GM23338 (cell line): ENCODE results near the gene TICAM2. TPM values are rescaled to one million over a fixed set of nuclear protein-coding genes. Genes with fewer than 3 reads are reported as not detected.

Experiments used
- ATAC-seq: fragments of 200-7000 bp; cut with Tn5 transposase; 3 replicates; pipeline ENCODE4 v1.9.1; 2020
- DNase-seq: peaks from one replicate; pipeline ENCODE4 v3.0.0-alpha.2; 2015; ENCODE audit warnings: low spot score
- H2AFZ ChIP-seq: fragments of 200-600 bp; sonication (generic); 2 replicates; pipeline ENCODE4 v1.8.0; 2016; ENCODE audit warnings: antibody characterized with exemption, mild to moderate bottlenecking, moderate library complexity
- H3F3A ChIP-seq: fragments of 200-600 bp; sonication (generic); replicated peaks from 2 replicates; pipeline ENCODE4 v1.8.0; 2017; ENCODE audit warnings: antibody characterized with exemption, mixed run types, low read depth
- H3K27ac ChIP-seq: fragments of 200-600 bp; sonication (generic); 2 replicates; pipeline ENCODE4 v1.6.1; 2016; ENCODE audit warnings: low read depth
- H3K27me3 ChIP-seq: fragments of 200-600 bp; sonication (generic); 2 replicates; pipeline ENCODE4 v1.8.0; 2016; ENCODE audit warnings: mild to moderate bottlenecking, mixed run types, moderate library complexity; ENCODE audit not compliant: insufficient read depth
- H3K36me3 ChIP-seq: fragments of 200-600 bp; sonication (generic); 2 replicates; pipeline ENCODE4 v1.8.0; 2016; ENCODE audit warnings: mild to moderate bottlenecking; ENCODE audit not compliant: insufficient read depth
- H3K4me1 ChIP-seq: fragments of 200-600 bp; sonication (generic); 2 replicates; pipeline ENCODE4 v1.8.0; 2016; ENCODE audit warnings: mild to moderate bottlenecking, moderate library complexity; ENCODE audit not compliant: insufficient read depth
- H3K4me2 ChIP-seq: fragments of 200-600 bp; sonication (generic); 2 replicates; pipeline ENCODE4 v1.7.1; 2017; ENCODE audit warnings: mixed run types
- H3K4me3 ChIP-seq: fragments of 200-600 bp; sonication (generic); 2 replicates; pipeline ENCODE4 v1.6.1; 2016; ENCODE audit warnings: mixed run types
- H3K79me2 ChIP-seq: fragments of 200-600 bp; sonication (generic); replicated peaks from 2 replicates; pipeline ENCODE4 v1.8.0; 2017; ENCODE audit warnings: mild to moderate bottlenecking; ENCODE audit not compliant: insufficient read depth
- H3K9me2 ChIP-seq: fragments of 200-600 bp; sonication (generic); 2 replicates; pipeline ENCODE4 v1.8.0; 2017; ENCODE audit not compliant: insufficient read depth
- H4K20me1 ChIP-seq: fragments of 200-600 bp; sonication (generic); replicated peaks from 2 replicates; pipeline ENCODE4 v1.8.0; 2017; ENCODE audit warnings: mild to moderate bottlenecking; ENCODE audit not compliant: insufficient read depth
- H3K27ac Mint-ChIP-seq: 2 replicates; pipeline ENCODE4 v1.8.0; 2020; ENCODE audit warnings: inconsistent platforms, mild to moderate bottlenecking, moderate library complexity, mixed read lengths
- H3K27me3 Mint-ChIP-seq: 3 replicates; pipeline ENCODE4 v1.8.0; 2022; ENCODE audit warnings: low read depth, mild to moderate bottlenecking, moderate library complexity, mixed read lengths, inconsistent platforms; ENCODE audit not compliant: insufficient read depth, poor library complexity
- H3K36me3 Mint-ChIP-seq: 3 replicates; pipeline ENCODE4 v1.8.0; 2021; ENCODE audit warnings: low read depth, mild to moderate bottlenecking, inconsistent platforms, moderate library complexity, mixed read lengths
- H3K4me1 Mint-ChIP-seq: 3 replicates; pipeline ENCODE4 v1.8.0; 2020; ENCODE audit warnings: mild to moderate bottlenecking, inconsistent platforms, mixed read lengths
- H3K4me3 Mint-ChIP-seq: 3 replicates; pipeline ENCODE4 v1.8.0; 2021; ENCODE audit warnings: moderate library complexity, mild to moderate bottlenecking, inconsistent platforms, mixed read lengths
- H3K9me3 Mint-ChIP-seq: 3 replicates; pipeline ENCODE4 v1.8.0; 2020; ENCODE audit warnings: moderate library complexity, mild to moderate bottlenecking, inconsistent platforms, mixed read lengths
- CREB1 ChIP-seq: fragments of 250-450 bp; sonication (Bioruptor Pico); IDR thresholded peaks from 2 replicates; pipeline ENCODE4 v1.5.0; 2020; ENCODE audit warnings: low read depth, mild to moderate bottlenecking, moderate library complexity
- CTCF ChIP-seq, 2 experiments: fragments of 200-600 bp in 1 of 2; sonication (generic) in 1 of 2; conservative IDR thresholded peaks; 2 replicates each; pipeline versions ENCODE4 v1.5.1 to v1.6.1; 2016 to 2017; ENCODE audit warnings: antibody characterized with exemption in 2 of 2, low read depth in 2 of 2, mild to moderate bottlenecking in 2 of 2, moderate library complexity in 1 of 2
- ETS1 ChIP-seq: IDR thresholded peaks from 2 replicates; pipeline ENCODE4 v1.6.1; 2016; ENCODE audit warnings: antibody characterized with exemption
- EZH2phosphoT487 ChIP-seq: fragments of 200-600 bp; sonication (generic); IDR thresholded peaks from one replicate; pipeline ENCODE4 v1.8.1; 2018; ENCODE audit warnings: antibody characterized with exemption; ENCODE audit not compliant: unreplicated experiment
- ZNF114 ChIP-seq: fragments of 250-450 bp; sonication (Bioruptor Pico); IDR thresholded peaks from 2 replicates; pipeline ENCODE4 v1.5.0; 2020; ENCODE audit warnings: mild to moderate bottlenecking, moderate library complexity
- ZNF331 ChIP-seq: fragments of 250-450 bp; sonication (Bioruptor Pico); IDR thresholded peaks from 2 replicates; pipeline ENCODE4 v1.5.0; 2020; ENCODE audit warnings: low read depth, mild to moderate bottlenecking, moderate library complexity
- ZNF462 ChIP-seq: fragments of 250-450 bp; sonication (Bioruptor Pico); IDR thresholded peaks from 2 replicates; pipeline ENCODE4 v1.5.0; 2020; ENCODE audit warnings: mild to moderate bottlenecking, moderate library complexity
- polyA plus RNA-seq: library from polyadenylated mRNA; unstranded; fragments of >200 nt; fragmentation: Nextera tagmentation; extraction: Ambion mirVana; gene quantifications from 2 replicates; pipeline ENCODE4 v1.2.1, GENCODE V29; 2016
- total RNA-seq: library from RNA; depleted of rRNA; stranded (reverse); fragments of >200 nt; shearing (Covaris generic); gene quantifications from 2 replicates; pipeline ENCODE4 v1.2.3, GENCODE V29; 2014

The TICAM2 gene
- total and polyA plus RNA-seq, 2 experiments from 2014 or later = 1.0 TPM; not detected in 1

- no peak for TF ChIP-seq CTCF (conservative IDR thresholded peaks at IDR 0.05; ENCODE audit: low read depth in 2 of 2)
- TF ChIP-seq ZNF331 (CRISPR knock-in tag) = no peak
- TF ChIP-seq ZNF114 (CRISPR knock-in tag) = no peak
- TF ChIP-seq ETS1 = no peak
Measured at GRCh38 chr5:115542651-115543364, 59.5 kb downstream of the TICAM2 start (continued).

GRCh38 chr5:115542086-115542485 lies 60.2 kb downstream of the TICAM2 start:
- Histone ChIP-seq H3K36me3 (peaks cover 6% of the 10 kb centered on the region; the same call in 1 of the 2 replicates), H3K9me2 (no peaks in the 10 kb centered on the region), H3F3A (no peaks in the 10 kb centered on the region), H3K4me1 (peaks cover 36% of the 10 kb centered on the region), H3K79me2 (peaks cover 69% of the 10 kb centered on the region), H4K20me1 (peaks cover 52% of the 10 kb centered on the region), H2AFZ (no peak overlapping the region), H3K4me3 (peak overlapping the region; percentile 93), H3K4me2 (peak overlapping the region; percentile 93), H3K27ac (no peak overlapping the region), H3K27me3 (no peaks in the 10 kb centered on the region)
- ATAC-seq (no peak), DNase-seq (no peak)
- Mint-ChIP-seq H3K9me3 (peaks cover 15% of the 10 kb centered on the region; the same call in 2 of the 3 replicates), H3K4me3 (peak overlapping the region; percentile 95), H3K27ac (no peak overlapping the region), H3K27me3 (peaks cover 8% of the 10 kb centered on the region), H3K36me3 (peaks cover 59% of the 10 kb centered on the region), H3K4me1 (peaks cover 41% of the 10 kb centered on the region)
- no peak for TF ChIP-seq ZNF462 (CRISPR knock-in tag)
- no peak for TF ChIP-seq EZH2phosphoT487
- no peak for TF ChIP-seq CREB1 (CRISPR knock-in tag)
